GM23248 (cell line): ENCODE data around the gene GARNL3. TPM values are rescaled to one million over a fixed set of nuclear protein-coding genes. Genes with fewer than 3 reads are reported as not detected.

Experiments
- DNase-seq: peaks from one replicate; pipeline ENCODE4 v3.0.0-alpha.2; 2015
- H2AFZ ChIP-seq: fragments of 200-600 bp; sonication (generic); 2 replicates; pipeline ENCODE4 v1.6.1; 2016; ENCODE audit warnings: antibody characterized with exemption
- H3F3A ChIP-seq: fragments of 200-600 bp; sonication (generic); 2 replicates; pipeline ENCODE4 v1.6.1; 2016; ENCODE audit warnings: mild to moderate bottlenecking, antibody characterized with exemption, mixed run types; ENCODE audit not compliant: insufficient read depth
- H3K27ac ChIP-seq: fragments of 200-600 bp; sonication (generic); 2 replicates; pipeline ENCODE4 v1.5.1; 2016; ENCODE audit warnings: mild to moderate bottlenecking
- H3K27me3 ChIP-seq: fragments of 200-600 bp; sonication (generic); replicated peaks from 2 replicates; pipeline ENCODE4 v1.6.1; 2016; ENCODE audit warnings: mild to moderate bottlenecking; ENCODE audit not compliant: insufficient read depth
- H3K36me3 ChIP-seq: fragments of 200-600 bp; sonication (generic); 2 replicates; pipeline ENCODE4 v1.6.1; 2016; ENCODE audit warnings: low read depth, mild to moderate bottlenecking
- H3K4me1 ChIP-seq: fragments of 200-600 bp; sonication (generic); 2 replicates; pipeline ENCODE4 v1.6.1; 2016; ENCODE audit warnings: mild to moderate bottlenecking; ENCODE audit not compliant: insufficient read depth
- H3K4me2 ChIP-seq: fragments of 200-600 bp; sonication (generic); one replicate; pipeline ENCODE4 v1.6.1; 2016; ENCODE audit warnings: mild to moderate bottlenecking; ENCODE audit not compliant: unreplicated experiment
- H3K4me3 ChIP-seq: fragments of 200-600 bp; sonication (generic); 2 replicates; pipeline ENCODE4 v1.5.1; 2016; ENCODE audit warnings: mild to moderate bottlenecking
- H3K79me2 ChIP-seq: fragments of 200-600 bp; sonication (generic); 2 replicates; pipeline ENCODE4 v1.6.1; 2016; ENCODE audit warnings: mild to moderate bottlenecking; ENCODE audit not compliant: insufficient read depth
- H3K9ac ChIP-seq: fragments of 200-600 bp; sonication (generic); 2 replicates; pipeline ENCODE4 v1.6.1; 2016; ENCODE audit warnings: mild to moderate bottlenecking
- H3K9me2 ChIP-seq: fragments of 200-600 bp; sonication (generic); 2 replicates; pipeline ENCODE4 v1.6.1; 2016; ENCODE audit warnings: mixed run types, mild to moderate bottlenecking, moderate library complexity; ENCODE audit not compliant: insufficient read depth
- H3K9me3 ChIP-seq: fragments of 200-600 bp; sonication (generic); one replicate; pipeline ENCODE4 v1.6.1; 2017; ENCODE audit warnings: low read depth
- H4K20me1 ChIP-seq: fragments of 200-600 bp; sonication (generic); 2 replicates; pipeline ENCODE4 v1.6.0; 2016; ENCODE audit not compliant: insufficient read depth
- EZH2 ChIP-seq: fragments of 200-600 bp; sonication (generic); IDR thresholded peaks from 2 replicates; pipeline ENCODE4 v1.6.1; 2018; ENCODE audit warnings: antibody characterized with exemption, mild to moderate bottlenecking; ENCODE audit not compliant: insufficient read depth, poor library complexity, severe bottlenecking
- EZH2phosphoT487 ChIP-seq: fragments of 200-600 bp; sonication (generic); IDR thresholded peaks from 2 replicates; pipeline ENCODE4 v1.6.1; 2018; ENCODE audit warnings: antibody characterized with exemption, moderate library complexity, mild to moderate bottlenecking, low read depth; ENCODE audit not compliant: insufficient read depth
- WGBS, 2 experiments: methylation state at CpG; one replicate each; pipeline ENCODE4 v1.1.6; 2015 to 2017; ENCODE audit warnings: low lambda C conversion rate in 2 of 2, low coverage in 1 of 2; ENCODE audit errors: missing lambda C conversion rate in 2 of 2; 5-methylcytosine and 5-hydroxymethylcytosine counted together
- in situ Hi-C: fragments of 300-500 bp; cut with MboI; formaldehyde crosslinking; loops from 2 replicates; pipeline ENCODE4 v1.15.0; 2020
- polyA plus RNA-seq: library from polyadenylated mRNA; unstranded; fragments of >200 nt; fragmentation: Nextera tagmentation; extraction: Ambion mirVana; gene quantifications from 2 replicates; pipeline ENCODE4 v1.2.1, GENCODE V29; 2016
- total RNA-seq: library from RNA; depleted of rRNA; stranded (reverse); fragments of >200 nt; shearing (Covaris generic); gene quantifications from 2 replicates; pipeline ENCODE4 v1.2.3, GENCODE V29; 2014

GARNL3 gene
- total and polyA plus RNA-seq, 2 experiments from 2014 or later, result 0.43 to 1.3 TPM

GRCh38 chr9:127345566-127345965 lies 81.0 kb downstream of the GARNL3 start:
- H2AFZ ChIP-seq, result no peak overlapping the region
- TF ChIP-seq EZH2, result no peak
- TF ChIP-seq EZH2phosphoT487, result no peak
- no peaks in the 10 kb centered on the region for H3K9me2 ChIP-seq
- no peaks in the 10 kb centered on the region for H3K36me3 ChIP-seq
- DNase-seq, result no peak
- H4K20me1 ChIP-seq, result no peaks in the 10 kb centered on the region
- no peaks in the 10 kb centered on the region for H3F3A ChIP-seq
- 91 to 94% methylated on average over 3 of the region's 3 CpGs for WGBS, 2 experiments
- H3K4me2 ChIP-seq, result no peak overlapping the region
- H3K4me3 ChIP-seq, result no peak overlapping the region
- no peak overlapping the region for H3K9ac ChIP-seq
- no peak overlapping the region for H3K27ac ChIP-seq
- no peaks in the 10 kb centered on the region for H3K79me2 ChIP-seq
- 0 out of 2 replicates have a peak, but pooled peaks cover 15% of the 10 kb centered on the region for H3K27me3 ChIP-seq
- no peaks in the 10 kb centered on the region for H3K4me1 ChIP-seq
- H3K9me3 ChIP-seq, result no peaks in the 10 kb centered on the region
- in situ Hi-C loops, result no loop called here

- in situ Hi-C loops, result no loop called here
- no peaks in the 10 kb centered on the region for H3K9me3 ChIP-seq
- H3K9ac ChIP-seq, result no peak overlapping the region
- H4K20me1 ChIP-seq, result no peaks in the 10 kb centered on the region
- H2AFZ ChIP-seq, result no peak overlapping the region
- H3K27me3 ChIP-seq, result 0 out of 2 replicates have a peak, but pooled peaks cover 14% of the 10 kb centered on the region
- no peak overlapping the region for H3K4me3 ChIP-seq
- H3K36me3 ChIP-seq, result no peaks in the 10 kb centered on the region
- H3K79me2 ChIP-seq, result no peaks in the 10 kb centered on the region
- no peak overlapping the region for H3K4me2 ChIP-seq
- no peak for DNase-seq
- no peak for TF ChIP-seq EZH2
- TF ChIP-seq EZH2phosphoT487, result no peak
- H3K9me2 ChIP-seq, result no peaks in the 10 kb centered on the region
- no peak overlapping the region for H3K27ac ChIP-seq
- no peaks in the 10 kb centered on the region for H3K4me1 ChIP-seq
- WGBS, 2 experiments, result 79 to 84% methylated on average over 6 of the region's 6 CpGs
- no peaks in the 10 kb centered on the region for H3F3A ChIP-seq
Observed at GRCh38 chr9:127346584-127346983, 82.0 kb downstream of the GARNL3 start.

- Histone ChIP-seq H3K4me2 (no peak overlapping the region), H3K79me2 (no peaks in the 10 kb centered on the region), H3K4me1 (no peaks in the 10 kb centered on the region), H3F3A (no peaks in the 10 kb centered on the region), H3K9me3 (no peaks in the 10 kb centered on the region), H3K27ac (no peak overlapping the region), H3K4me3 (no peak overlapping the region), H3K9me2 (no peaks in the 10 kb centered on the region), H3K36me3 (no peaks in the 10 kb centered on the region), H3K27me3 (peaks cover 8% of the 10 kb centered on the region; the same call in 1 of the 2 replicates), H2AFZ (no peak overlapping the region), H4K20me1 (no peaks in the 10 kb centered on the region), H3K9ac (no peak overlapping the region)
- in situ Hi-C loops, result no loop called here
- WGBS, 2 experiments, result 71 to 76% methylated on average over 8 of the region's 8 CpGs
- DNase-seq, result peak; percentile 80
- TF ChIP-seq EZH2phosphoT487 (no peak), EZH2 (no peak)
Observed at GRCh38 chr9:127347831-127348776, 83.5 kb downstream of the GARNL3 start.

- H2AFZ ChIP-seq, result no peak overlapping the region
- no peaks in the 10 kb centered on the region for H3K4me1 ChIP-seq
- no peaks in the 10 kb centered on the region for H4K20me1 ChIP-seq
- no peaks in the 10 kb centered on the region for H3K9me3 ChIP-seq
- 91 to 93% methylated on average over 12 of the region's 12 CpGs for WGBS, 2 experiments
- no peak overlapping the region for H3K4me2 ChIP-seq
- H3K9me2 ChIP-seq, result no peaks in the 10 kb centered on the region
- H3K27me3 ChIP-seq, result peaks cover 5% of the 10 kb centered on the region; the same call in 1 of the 2 replicates
- no peak for TF ChIP-seq EZH2phosphoT487
- H3K9ac ChIP-seq, result no peak overlapping the region
- in situ Hi-C loops, result no loop called here
- no peak overlapping the region for H3K27ac ChIP-seq
- no peaks in the 10 kb centered on the region for H3K79me2 ChIP-seq
- no peak overlapping the region for H3K4me3 ChIP-seq
- H3K36me3 ChIP-seq, result no peaks in the 10 kb centered on the region
- no peaks in the 10 kb centered on the region for H3F3A ChIP-seq
- DNase-seq, result no peak
Observed at GRCh38 chr9:127349483-127350113, 85.0 kb downstream of the GARNL3 start.
